Stimulated activated CD4-positive, alpha-beta T cell treated with anti-CD3 and anti-CD28 coated beads, Interleukin-15, amount 100 ng/mL, for 1 hour (primary cell): ENCODE measurements around the gene PALLD.
"Not testable (repeated sequence)": the region's sequence is repeated elsewhere in the genome, so short reads cannot be mapped to it uniquely, and the experiment has no call there.

ENCODE experiments used
- DNase-seq, 2 donors: peaks; one replicate each; pipeline ENCODE4 v3.0.0-alpha.2; 2020; ENCODE audit warnings: low read depth in 1 of 2, low spot score in 1 of 2

The PALLD gene

DNA sequence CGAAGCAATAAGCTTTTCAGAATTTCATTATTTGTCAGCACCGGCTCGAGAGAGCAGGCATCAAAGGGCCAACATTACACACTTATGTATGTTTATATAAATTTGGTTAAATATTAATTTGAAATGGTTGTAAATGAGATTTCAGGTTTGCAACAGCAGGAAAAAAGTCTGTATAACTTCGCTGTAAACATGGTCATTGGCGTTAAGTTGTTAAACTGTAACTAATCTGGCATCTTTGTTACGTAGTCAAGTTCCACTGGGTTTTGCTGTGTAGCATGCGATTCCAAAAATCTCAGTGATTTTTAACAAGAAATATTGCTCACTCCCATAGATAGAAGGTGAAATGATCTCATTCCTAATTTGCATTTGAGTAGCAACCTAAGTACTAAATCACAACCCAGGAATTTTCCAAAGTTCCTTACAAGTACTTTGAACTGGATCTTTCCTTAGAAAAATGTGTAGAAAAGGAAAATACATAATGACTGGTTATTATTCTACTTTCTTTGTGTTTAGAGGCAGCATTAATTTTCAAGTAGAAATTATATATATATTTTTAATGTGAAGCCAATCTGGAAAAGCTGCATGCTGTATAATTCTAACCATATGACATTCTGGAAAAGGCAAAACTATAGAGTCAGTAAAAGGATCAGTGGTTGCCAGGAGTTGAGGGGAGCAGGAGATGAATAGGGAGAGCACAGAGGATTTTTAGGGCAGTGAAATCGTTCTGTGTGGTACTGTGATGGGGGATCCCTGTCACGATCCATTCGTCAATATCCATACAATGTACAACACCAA, 291.1 kb downstream of the PALLD start:
- no peak for DNase-seq

DNA sequence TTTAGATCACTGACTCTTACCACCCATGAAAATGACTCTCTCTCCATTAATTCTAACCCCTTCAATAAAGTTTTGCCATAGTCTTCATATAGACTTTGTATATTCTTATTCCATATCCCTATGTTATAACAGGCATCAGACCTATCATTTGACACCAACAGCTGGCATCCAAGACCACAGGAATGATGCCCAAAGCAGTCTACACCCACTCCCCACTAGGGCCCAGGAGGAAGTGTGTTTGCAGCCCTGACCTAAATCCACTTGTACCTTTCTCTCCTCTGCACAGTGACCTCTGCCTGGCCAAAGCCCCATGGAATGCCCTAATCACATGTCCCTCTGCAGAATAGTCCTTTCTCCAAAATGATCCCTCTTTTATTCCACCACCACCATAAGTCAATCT, 294.0 kb downstream of the PALLD start:
- no peak for DNase-seq

- DNase-seq: no peak
Measured at GRCh38 chr4:168791376-168791775, 294.5 kb downstream of the PALLD start.

GRCh38 chr4:168793542-168793941, 296.7 kb downstream of the PALLD start:
- no peak for DNase-seq

- DNase-seq: no peak
Measured at GRCh38 chr4:168794092-168794707, 297.3 kb downstream of the PALLD start.

DNA sequence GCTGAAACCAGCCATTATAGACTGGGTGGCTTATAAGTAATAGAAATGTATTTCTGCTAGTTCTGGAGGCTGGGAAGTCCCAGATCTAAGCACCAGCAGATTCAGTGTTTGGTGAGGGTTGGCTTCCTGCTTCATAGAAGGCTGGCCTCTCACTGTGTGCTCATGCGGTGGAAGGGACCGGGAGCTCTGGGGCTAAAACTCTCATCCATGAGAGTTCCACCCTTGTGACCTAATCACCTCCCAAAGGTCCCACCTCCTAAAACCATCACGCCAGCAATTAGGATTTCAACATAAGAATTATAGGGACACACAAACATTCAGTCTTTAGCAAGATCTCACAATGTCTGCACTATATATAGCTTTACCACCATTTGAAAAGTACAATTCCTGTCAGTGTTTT, 298.0 kb downstream of the PALLD start:
- DNase-seq: no peak

- no peak for DNase-seq
Measured at GRCh38 chr4:168795346-168795745, 298.5 kb downstream of the PALLD start.

DNA sequence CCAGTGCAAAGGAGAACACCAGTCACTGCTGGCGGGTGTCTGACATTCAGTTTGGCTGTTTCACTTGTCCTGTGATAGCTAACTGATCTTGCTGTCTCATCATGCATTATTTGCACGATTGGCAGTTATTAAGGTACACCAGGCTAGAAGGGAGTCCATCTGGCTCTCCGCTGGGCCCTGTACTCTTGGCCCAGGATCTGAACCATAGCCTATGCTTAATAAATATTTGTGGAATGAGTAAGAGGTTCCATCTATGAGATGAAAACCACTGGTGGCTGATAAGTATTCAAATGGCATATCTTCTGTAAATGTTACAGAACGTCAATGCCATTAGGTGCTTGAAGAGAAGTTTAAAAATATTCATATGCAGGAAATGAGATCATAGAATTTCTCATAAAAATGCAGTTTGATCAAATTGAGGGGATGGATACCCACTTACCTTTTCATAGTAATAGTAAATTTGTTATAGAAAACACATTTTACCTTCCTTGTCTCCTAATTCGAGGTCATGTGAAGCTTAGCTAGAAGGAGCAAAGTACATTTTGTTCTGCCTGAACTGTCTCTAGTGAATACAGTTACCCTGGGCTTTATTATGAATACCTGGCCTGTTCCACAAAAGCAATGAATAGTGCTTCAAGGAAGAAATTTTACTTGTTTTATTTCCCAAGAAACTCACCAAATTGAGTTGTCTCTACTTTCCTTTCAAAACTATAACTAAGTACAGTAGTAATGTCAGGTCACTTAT, 299.7 kb downstream of the PALLD start:
- no peak for DNase-seq

- no peak for DNase-seq
Measured at GRCh38 chr4:168797194-168797593, 300.3 kb downstream of the PALLD start.

GRCh38 chr4:168797738-168798375, 301.0 kb downstream of the PALLD start:
- no peak for DNase-seq

- DNase-seq: no peak
Measured at GRCh38 chr4:168800926-168801325, 304.1 kb downstream of the PALLD start.

DNA sequence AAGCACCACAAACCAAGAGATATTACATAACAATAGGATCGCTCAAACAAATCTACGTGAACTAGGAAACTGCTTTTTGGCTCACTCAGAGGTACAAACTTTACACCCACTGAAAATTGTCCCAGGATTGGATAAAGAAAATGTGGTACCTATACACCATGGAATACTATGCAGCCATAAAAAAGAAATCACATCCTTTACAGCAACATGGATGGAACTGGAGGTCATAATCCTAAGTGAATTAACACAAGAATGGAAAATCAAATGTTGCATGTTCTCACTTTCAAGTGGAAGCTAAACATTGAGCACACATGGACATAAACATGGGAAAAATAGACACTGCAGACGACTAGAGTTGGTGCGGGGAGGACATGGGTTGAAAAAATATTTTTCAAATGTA, 305.4 kb downstream of the PALLD start:
- DNase-seq: no peak

DNA sequence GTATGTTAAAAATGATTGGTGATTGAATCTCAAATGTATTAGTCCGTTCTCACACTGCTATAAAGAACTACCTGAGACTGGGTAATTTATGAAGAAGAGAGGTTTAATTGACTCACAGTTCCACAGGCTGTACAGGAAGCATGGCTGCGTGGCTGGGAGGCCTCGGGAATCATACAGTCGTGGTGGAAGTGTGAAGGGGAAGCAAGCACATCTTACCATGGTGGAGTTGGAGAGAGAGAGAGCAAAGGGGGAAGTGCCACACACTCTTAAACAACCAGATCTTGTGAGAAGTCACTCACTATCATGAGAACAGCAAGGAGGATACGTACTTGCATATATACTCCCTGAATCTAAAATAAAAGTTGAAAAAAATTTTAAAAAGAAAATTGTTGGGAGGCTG, 306.2 kb downstream of the PALLD start:
- not testable (repeated sequence) for DNase-seq

GRCh38 chr4:168803732-168804131, 306.9 kb downstream of the PALLD start:
- DNase-seq: no peak

- no peak for DNase-seq
Measured at GRCh38 chr4:168804146-168804545, 307.3 kb downstream of the PALLD start.

- DNase-seq: no peak
Measured at GRCh38 chr4:168805341-168805740, 308.5 kb downstream of the PALLD start.

GRCh38 chr4:168806247-168806646, 309.4 kb downstream of the PALLD start:
- not testable (repeated sequence) for DNase-seq

GRCh38 chr4:168811207-168811606, 314.4 kb downstream of the PALLD start:
- DNase-seq: no peak

GRCh38 chr4:168811786-168812651, 315.2 kb downstream of the PALLD start:
- no peak for DNase-seq

GRCh38 chr4:168812806-168813205, 316.0 kb downstream of the PALLD start:
- DNase-seq: no peak

- DNase-seq: no peak
Measured at GRCh38 chr4:168813890-168814289, 317.0 kb downstream of the PALLD start.
